Measurements from ENCODE around the gene POLR3GL.

DNA sequence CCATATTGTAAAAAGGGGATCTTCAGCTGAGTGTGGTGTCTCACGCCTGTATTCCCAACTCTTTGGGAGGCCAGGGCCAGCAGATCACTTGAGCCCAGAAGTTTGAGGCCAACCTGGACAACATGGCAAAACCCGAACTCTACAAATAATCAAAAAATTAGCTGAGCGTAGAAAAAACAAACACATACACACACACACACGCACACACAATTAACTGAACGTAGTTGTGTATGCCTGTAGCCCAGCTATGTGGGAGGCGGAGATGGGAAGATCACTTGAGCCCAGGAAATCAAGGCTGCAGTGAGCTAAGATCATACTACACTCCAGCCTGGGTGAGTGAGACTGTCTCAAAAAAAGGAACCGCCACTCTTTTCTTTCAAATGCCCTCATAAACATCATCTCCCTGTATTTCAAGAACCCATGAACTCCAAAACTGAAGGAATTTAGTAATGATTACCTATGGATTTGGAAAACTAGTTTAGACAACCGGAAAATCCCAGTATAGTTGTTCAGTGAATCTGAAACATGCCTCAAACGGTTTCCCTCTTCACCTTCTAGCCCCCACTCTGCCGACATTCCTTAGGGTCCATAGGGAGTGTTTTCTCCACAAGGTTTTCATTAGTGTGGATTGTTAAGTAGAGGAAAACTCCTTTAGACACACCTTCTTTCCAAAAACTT lies 27.4 kb downstream of the POLR3GL start:
- TF ChIP-seq, protein P1, sequence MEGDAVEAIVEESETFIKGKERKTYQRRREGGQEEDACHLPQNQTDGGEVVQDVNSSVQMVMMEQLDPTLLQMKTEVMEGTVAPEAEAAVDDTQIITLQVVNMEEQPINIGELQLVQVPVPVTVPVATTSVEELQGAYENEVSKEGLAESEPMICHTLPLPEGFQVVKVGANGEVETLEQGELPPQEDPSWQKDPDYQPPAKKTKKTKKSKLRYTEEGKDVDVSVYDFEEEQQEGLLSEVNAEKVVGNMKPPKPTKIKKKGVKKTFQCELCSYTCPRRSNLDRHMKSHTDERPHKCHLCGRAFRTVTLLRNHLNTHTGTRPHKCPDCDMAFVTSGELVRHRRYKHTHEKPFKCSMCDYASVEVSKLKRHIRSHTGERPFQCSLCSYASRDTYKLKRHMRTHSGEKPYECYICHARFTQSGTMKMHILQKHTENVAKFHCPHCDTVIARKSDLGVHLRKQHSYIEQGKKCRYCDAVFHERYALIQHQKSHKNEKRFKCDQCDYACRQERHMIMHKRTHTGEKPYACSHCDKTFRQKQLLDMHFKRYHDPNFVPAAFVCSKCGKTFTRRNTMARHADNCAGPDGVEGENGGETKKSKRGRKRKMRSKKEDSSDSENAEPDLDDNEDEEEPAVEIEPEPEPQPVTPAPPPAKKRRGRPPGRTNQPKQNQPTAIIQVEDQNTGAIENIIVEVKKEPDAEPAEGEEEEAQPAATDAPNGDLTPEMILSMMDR (IDR thresholded peaks at IDR 0.05; ENCODE audit: poor library complexity, severe bottlenecking), result no peak
- TF ChIP-seq POLR2AphosphoS5 (IDR thresholded peaks at IDR 0.05), result no peak
